ENCODE measurements around the gene RALGDS. TPM values are rescaled to one million over a fixed set of nuclear protein-coding genes. Genes with fewer than 3 reads are reported as not detected.

The RALGDS gene
- total RNA-seq, 4 donors from 2014 or later, result 14.1 to 67.9 (median 30.3) TPM

- Histone ChIP-seq H3K36me3 (no peaks in the 10 kb centered on the region), H3K27ac (no peak overlapping the region), H3K4me1 (no peaks in the 10 kb centered on the region), H3K4me3 (no peak overlapping the region), H3K9me3 (no peaks in the 10 kb centered on the region), H3K27me3 (no peaks in the 10 kb centered on the region)
- no peak for DNase-seq
- intact Hi-C loops (cut with DNase I; ENCODE audit: low total_unique reads), result no loop called here
- TF ChIP-seq POLR2A (IDR thresholded peaks at IDR 0.05), result no peak
- no peak for TF ChIP-seq CTCF (IDR thresholded peaks at IDR 0.05)
Observed at GRCh38 chr9:133067813-133068212, 53.2 kb downstream of the RALGDS start.

DNA sequence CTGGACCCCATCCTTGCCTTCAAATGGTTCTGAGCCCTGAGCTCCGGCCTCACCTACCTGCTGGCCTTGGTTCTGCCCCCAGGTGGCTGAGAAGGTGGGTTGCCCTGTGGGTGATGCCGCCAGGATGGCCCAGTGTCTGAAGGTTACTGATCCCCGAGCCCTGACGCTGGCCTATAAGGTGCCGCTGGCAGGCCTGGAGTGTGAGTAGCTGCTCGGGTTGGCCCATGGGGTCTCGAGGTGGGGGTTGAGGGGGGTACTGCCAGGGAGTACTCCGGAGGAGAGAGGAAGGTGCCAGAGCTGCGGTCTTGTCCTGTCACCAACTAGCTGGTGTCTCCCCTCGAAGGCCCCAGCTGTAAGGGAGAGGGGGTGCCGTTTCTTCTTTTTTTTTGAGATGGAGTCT, 54.0 kb downstream of the RALGDS start:
- no peaks in the 10 kb centered on the region for H3K36me3 ChIP-seq
- no peak for TF ChIP-seq POLR2A (IDR thresholded peaks at IDR 0.05)
- TF ChIP-seq CTCF (IDR thresholded peaks at IDR 0.05), result no peak
- intact Hi-C loops (cut with DNase I; ENCODE audit: low total_unique reads), result no loop called here
- DNase-seq, result no peak
- no peaks in the 10 kb centered on the region for H3K9me3 ChIP-seq
- H3K27ac ChIP-seq, result no peak overlapping the region
- no peaks in the 10 kb centered on the region for H3K27me3 ChIP-seq
- no peak overlapping the region for H3K4me3 ChIP-seq
- no peaks in the 10 kb centered on the region for H3K4me1 ChIP-seq

DNA sequence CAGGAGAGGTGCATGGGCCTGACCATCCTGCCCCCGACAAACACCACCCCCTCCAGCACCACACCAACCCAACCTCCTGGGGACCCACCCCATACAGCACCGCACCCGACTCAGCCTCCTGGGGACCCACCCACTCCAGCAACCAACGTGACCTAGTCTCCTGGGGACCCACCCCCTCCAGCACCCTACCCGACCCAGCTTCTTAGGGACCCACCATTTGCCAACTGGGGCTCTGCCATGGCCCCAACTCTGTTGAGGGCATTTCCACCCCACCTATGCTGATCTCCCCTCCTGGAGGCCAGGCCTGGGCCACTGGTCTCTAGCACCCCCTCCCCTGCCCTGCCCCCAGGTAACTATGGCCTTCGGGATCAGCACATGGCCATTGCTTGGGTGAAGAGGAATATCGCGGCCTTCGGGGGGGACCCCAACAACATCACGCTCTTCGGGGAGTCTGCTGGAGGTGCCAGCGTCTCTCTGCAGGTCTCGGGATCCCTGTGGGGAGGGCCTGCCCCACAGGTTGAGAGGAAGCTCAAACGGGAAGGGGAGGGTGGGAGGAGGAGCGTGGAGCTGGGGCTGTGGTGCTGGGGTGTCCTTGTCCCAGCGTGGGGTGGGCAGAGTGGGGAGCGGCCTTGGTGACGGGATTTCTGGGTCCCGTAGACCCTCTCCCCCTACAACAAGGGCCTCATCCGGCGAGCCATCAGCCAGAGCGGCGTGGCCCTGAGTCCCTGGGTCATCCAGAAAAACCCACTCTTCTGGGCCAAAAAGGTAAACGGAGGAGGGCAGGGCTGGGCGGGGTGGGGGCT, 54.7 kb downstream of the RALGDS start:
- DNase-seq, result no peak
- no peaks in the 10 kb centered on the region for H3K9me3 ChIP-seq
- TF ChIP-seq CTCF (IDR thresholded peaks at IDR 0.05) (no peak), POLR2A (IDR thresholded peaks at IDR 0.05) (no peak)
- H3K27me3 ChIP-seq, result no peaks in the 10 kb centered on the region
- no peaks in the 10 kb centered on the region for H3K4me1 ChIP-seq
- intact Hi-C loops (cut with DNase I; ENCODE audit: low total_unique reads), result no loop called here
- no peaks in the 10 kb centered on the region for H3K36me3 ChIP-seq
- no peak overlapping the region for H3K4me3 ChIP-seq
- no peak overlapping the region for H3K27ac ChIP-seq

DNA sequence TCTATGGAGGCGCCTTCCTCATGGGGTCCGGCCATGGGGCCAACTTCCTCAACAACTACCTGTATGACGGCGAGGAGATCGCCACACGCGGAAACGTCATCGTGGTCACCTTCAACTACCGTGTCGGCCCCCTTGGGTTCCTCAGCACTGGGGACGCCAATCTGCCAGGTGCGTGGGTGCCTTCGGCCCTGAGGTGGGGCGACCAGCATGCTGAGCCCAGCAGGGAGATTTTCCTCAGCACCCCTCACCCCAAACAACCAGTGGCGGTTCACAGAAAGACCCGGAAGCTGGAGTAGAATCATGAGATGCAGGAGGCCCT, 56.0 kb downstream of the RALGDS start:
- Histone ChIP-seq H3K4me1 (no peaks in the 10 kb centered on the region), H3K36me3 (no peaks in the 10 kb centered on the region), H3K9me3 (no peaks in the 10 kb centered on the region), H3K27me3 (no peaks in the 10 kb centered on the region), H3K4me3 (no peak overlapping the region), H3K27ac (no peak overlapping the region)
- intact Hi-C loops (cut with DNase I; ENCODE audit: low total_unique reads), result no loop called here
- DNase-seq, result no peak
- TF ChIP-seq POLR2A (IDR thresholded peaks at IDR 0.05) (no peak), CTCF (IDR thresholded peaks at IDR 0.05) (no peak)

- intact Hi-C loops (cut with DNase I; ENCODE audit: low total_unique reads), result no loop called here
- TF ChIP-seq POLR2A (IDR thresholded peaks at IDR 0.05) (no peak), CTCF (IDR thresholded peaks at IDR 0.05) (no peak)
Observed at GRCh38 chr9:133064241-133065069, 56.6 kb downstream of the RALGDS start.

More at GRCh38 chr9:133064241-133065069, 56.6 kb downstream of the RALGDS start:
- no peak overlapping the region for H3K27ac ChIP-seq
- no peaks in the 10 kb centered on the region for H3K9me3 ChIP-seq
- H3K4me1 ChIP-seq, result no peaks in the 10 kb centered on the region
- no peak overlapping the region for H3K4me3 ChIP-seq
- no peak for DNase-seq
- H3K27me3 ChIP-seq, result no peaks in the 10 kb centered on the region
- H3K36me3 ChIP-seq, result no peaks in the 10 kb centered on the region
